Mucosa of gallbladder (tissue), 1 donor: ENCODE measurements around the gene DNAAF2. TPM values are rescaled to one million over a fixed set of nuclear protein-coding genes. Genes with fewer than 3 reads are reported as not detected.
"Not testable (repeated sequence)": the region's sequence is repeated elsewhere in the genome, so short reads cannot be mapped to it uniquely, and the experiment has no call there.

ENCODE experiments used
- DNase-seq: peaks from one replicate; pipeline ENCODE4 v3.0.0-alpha.2; 2020; ENCODE audit warnings: low spot score
- total RNA-seq: library from RNA; stranded (reverse); gene quantifications from one replicate; pipeline ENCODE4 v1.2.1, GENCODE V29; 2021
- donor health status: DM: no; HTN: no; CAD: no.

The DNAAF2 gene
- total RNA-seq, 1 donor from 2014 or later: 8.4 TPM

DNA sequence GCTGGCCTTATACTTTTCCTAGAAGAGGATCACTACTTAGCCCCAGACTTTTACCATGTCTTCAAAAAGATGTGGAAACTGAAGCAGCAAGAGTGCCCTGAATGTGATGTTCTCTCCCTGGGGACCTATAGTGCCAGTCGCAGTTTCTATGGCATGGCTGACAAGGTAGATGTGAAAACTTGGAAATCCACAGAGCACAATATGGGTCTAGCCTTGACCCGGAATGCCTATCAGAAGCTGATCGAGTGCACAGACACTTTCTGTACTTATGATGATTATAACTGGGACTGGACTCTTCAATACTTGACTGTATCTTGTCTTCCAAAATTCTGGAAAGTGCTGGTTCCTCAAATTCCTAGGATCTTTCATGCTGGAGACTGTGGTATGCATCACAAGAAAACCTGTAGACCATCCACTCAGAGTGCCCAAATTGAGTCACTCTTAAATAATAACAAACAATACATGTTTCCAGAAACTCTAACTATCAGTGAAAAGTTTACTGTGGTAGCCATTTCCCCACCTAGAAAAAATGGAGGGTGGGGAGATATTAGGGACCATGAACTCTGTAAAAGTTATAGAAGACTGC, 12.9 kb downstream of the DNAAF2 start:
- DNase-seq: no peak

DNA sequence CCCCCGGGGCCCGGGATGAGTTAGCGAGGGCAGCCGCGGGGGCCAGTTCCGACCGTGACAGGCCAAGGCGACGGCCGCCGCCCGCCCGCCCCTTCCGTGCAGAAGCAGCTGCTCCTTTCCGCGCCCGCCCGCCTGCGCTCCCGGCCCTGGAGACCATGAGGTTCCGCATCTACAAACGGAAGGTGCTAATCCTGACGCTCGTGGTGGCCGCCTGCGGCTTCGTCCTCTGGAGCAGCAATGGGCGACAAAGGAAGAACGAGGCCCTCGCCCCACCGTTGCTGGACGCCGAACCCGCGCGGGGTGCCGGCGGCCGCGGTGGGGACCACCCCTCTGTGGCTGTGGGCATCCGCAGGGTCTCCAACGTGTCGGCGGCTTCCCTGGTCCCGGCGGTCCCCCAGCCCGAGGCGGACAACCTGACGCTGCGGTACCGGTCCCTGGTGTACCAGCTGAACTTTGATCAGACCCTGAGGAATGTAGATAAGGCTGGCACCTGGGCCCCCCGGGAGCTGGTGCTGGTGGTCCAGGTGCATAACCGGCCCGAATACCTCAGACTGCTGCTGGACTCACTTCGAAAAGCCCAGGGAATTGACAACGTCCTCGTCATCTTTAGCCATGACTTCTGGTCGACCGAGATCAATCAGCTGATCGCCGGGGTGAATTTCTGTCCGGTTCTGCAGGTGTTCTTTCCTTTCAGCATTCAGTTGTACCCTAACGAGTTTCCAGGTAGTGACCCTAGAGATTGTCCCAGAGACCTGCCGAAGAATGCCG, 13.7 kb downstream of the DNAAF2 start:
- peak; percentile 65 for DNase-seq

DNA sequence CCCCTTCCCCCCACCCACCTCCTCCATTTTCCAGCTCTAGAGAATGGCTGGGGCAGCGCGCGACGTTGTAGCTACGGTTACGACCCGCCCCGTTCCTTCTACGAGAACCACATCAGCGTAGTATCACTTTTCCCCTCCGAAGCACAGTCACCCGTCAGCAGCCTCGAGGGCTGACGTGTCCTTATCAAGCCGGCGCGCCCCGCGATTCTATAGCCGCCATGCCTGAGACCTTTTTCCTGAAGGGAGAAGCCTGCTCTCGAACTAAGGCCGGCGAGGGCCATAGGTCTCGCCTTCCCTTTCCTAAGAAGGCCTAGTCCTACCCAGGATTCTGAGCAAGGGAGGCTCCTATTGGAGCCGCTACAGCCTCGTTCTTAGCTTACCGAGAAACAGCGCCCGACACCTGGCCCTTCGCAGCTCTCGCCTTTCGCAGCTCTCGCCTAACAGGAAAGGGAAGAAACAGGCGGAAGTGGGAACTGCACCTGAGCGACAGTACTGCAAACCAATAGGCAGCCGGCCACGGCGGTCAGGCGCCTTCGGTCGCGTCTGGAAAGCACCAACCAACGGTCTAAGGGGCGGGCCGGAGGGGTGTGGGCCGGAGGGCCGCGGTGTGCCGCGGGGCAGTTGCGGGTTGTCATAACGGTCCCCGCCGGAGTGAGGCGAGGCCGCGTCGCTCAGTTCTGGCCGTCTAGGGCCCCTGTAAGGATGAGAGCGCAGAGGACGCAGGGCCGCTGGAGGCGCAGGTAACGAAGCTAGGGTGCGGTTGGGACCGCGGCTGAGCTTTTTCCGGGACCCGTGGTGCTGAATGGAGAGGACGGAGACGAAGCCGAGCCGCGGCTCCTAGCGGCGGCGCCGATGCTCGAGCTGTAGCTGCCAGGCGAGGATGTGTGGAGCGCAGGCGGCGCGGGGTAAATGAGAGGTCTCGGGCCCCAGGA, 14.6 kb downstream of the DNAAF2 start, which contains the start of the genes MGAT2 and RPL36AL:
TSS of gene MGAT2 (plus strand) at position 618 of the 932 bp plus-strand sequence. CDS start 470 bp downstream, outside the sequence.
TSS of gene RPL36AL (minus strand) at position 445 of the 932 bp plus-strand sequence. CDS start 1,522 bp downstream, outside the sequence.
- DNase-seq: peak; percentile 98

DNA sequence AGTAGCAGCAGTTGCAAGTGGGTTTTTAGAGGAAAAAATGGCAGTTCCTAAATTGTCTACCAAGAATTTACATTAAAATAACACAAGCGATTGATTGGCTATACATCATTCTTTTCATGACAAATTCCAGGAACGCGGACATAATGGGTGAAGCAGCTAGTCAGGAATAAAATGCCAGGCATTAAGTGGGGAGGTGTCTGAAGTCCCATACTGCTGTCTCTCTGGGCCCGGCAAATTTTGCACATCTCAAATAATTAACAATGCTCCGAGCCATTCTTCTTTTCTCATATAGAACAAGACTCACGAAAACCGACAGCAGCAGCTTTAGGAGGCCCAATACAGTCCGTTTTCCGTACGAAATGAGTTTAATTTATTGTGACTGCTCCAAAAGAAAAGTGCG, 15.3 kb downstream of the DNAAF2 start:
- DNase-seq: no peak

DNA sequence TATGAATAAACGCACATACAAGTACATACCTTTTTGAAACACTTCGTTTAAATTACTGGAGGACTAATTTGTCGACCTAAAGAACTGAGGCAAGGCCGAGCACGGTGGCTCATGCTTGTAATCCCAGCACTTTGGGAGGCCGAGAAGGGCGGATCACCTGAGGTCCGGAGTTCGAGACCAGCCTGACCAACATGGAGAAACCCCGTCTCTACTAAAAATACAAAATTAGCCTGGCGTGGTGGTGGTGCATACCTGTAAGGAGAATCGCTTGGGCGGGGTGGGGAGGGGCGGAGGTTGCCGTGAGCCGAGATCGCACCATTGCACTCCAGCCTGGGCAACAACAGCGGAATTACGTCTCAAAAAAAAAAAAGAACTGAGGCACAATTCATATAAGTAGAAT, 15.8 kb downstream of the DNAAF2 start:
- DNase-seq: not testable (repeated sequence)

DNA sequence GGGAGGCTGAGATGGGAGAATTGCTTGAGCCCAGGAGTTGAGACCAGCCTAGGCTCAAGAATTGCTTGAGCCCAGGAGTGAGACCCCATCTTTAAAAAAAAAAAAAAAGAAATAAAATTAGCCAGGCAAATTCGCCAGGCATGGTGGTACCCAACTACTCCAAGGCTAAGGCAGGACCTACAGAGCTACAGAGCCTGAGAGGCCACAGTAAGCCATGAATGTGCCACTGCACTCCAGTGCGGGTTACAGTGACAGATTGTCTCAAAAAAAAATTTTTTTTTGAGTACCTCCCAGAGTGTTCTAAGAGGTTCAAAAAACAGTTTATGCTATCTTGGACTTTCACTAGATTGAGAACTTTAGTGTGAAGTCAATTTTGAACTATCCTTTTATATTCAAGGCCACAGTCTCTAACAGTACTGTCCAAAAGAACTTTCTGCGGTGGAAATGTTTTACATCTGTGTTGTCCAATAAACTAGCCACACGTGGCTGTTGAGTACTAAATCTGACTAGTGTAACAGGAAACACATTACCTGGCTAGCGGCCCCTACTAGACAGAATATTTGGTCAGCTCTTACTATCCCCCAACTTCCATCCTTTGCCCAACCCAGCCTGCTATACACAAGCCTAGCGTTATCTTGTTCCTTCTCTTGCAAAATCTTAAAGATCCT, 17.1 kb downstream of the DNAAF2 start:
- no peak for DNase-seq

DNA sequence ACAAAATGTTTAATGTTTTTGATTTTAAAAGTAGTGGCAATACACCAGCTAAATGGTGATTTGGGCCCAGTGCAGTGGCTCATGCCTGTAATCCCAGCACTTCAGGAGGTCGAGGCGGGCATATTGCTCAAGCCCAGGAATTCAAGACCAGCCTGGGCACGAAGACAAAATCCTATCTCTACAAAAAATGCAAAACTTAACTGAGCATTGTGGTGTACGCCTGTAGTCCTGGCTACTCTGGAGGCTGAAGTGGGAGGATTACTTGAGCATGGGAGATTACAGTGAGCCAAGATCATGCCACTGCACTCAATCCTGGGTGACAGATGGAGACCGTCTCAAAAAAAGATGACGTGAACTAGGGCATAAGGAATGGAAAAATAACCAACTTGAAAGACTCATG, 19.3 kb downstream of the DNAAF2 start:
- DNase-seq: no peak

DNA sequence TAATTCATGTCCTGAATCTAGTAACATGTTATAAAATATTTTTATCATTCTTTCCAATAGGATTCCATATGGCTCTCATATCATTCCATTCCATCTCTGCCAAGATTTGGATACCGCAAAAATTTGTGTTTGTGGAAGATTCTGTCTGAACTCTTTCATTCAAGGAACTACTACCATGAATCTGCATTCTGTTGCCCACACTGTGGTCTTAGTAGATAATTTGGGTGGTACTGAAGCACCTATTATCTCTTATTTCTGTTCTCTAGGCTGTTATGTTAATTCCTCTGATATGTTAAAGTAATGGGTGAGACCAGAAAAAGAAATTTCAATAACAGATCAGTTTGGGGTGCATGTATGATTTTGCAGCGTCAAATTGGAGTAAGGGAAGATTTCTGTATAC, 20.8 kb downstream of the DNAAF2 start:
- DNase-seq: no peak

DNA sequence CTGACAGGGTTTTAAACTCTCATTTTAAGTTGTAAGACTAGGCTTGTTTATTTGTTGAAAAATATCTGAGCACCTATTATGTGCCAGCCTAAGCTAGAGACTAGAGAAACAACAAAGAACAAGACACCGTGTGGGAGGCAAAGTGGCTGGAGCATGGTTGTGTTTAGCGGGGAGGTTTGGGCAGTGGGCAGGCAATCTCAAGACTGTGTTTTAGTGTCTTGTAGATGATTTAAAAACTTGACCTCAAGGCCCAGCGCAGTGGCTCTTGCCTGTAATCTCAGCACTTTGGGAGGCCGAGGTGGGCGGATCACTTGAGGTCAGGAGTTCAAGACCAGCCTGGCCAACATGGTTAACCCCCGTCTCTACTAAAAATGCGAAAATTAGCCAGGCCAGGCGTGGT, 22.4 kb downstream of the DNAAF2 start:
- no peak for DNase-seq

DNA sequence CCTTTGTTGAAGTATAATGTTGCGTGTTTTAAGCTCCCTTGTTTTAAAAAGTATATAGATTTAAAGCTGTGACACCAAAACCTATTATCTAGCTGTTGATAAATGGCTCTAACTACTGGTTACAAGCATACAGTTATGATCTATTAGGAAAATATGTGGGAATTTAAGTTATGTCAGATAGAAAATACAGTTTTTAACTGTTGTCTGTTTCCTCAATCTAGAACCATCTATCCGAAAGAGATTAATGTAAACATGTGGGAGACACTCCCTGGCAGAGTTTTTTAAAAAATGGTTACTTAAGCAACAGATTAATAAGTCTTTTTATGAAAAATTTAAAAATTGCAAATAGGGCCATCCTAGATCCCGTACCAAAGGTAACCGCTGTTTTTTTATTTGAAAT, 22.8 kb downstream of the DNAAF2 start:
- no peak for DNase-seq

DNA sequence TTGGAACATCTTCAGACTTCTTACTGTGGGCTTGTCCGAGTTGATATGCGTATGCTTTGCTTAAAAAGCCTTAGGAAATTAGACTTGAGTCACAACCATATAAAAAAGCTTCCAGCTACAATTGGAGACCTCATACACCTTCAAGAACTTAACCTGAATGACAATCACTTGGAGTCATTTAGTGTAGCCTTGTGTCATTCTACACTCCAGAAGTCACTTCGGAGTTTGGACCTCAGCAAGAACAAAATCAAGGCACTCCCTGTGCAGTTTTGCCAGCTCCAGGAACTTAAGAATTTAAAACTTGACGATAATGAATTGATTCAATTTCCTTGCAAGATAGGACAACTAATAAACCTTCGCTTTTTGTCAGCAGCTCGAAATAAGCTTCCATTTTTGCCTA, 27.5 kb downstream of the DNAAF2 start:
- no peak for DNase-seq

DNA sequence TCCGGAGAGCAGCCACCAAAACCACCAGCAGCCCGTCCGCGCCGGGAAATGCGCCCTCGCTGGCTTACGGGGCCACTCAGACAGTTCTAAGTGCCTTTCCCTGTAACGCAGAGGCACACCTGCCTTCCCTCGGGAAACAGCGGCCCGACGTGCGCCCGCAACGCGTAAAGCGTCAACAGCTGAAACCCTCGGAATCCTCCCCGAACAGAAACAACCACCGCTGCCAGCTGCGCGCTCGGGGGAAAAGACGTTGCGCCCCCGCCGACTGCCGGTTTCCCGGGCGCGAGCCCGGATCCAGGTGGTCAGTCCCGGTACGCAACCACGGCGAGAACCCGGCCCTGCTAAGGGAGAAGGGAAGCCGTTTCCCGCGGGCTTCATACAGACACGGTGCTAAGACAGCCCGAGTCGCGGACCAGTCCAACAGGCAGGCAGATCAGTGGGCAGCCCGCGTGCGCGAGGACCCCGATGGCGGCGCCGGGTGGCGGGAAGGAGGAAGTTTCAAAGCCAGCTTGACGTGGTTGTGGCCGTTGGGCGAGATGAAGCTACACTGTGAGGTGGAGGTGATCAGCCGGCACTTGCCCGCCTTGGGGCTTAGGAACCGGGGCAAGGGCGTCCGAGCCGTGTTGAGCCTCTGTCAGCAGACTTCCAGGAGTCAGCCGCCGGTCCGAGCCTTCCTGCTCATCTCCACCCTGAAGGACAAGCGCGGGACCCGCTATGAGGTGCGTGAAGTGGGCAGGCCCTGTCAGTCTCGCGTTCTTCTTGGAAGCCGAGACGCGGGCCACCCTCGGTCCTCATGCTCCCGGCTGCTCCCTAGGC, 36.4 kb downstream of the DNAAF2 start, which contains the start of gene LRR1:
TSS of gene LRR1 (plus strand) at position 456 of the 816 bp plus-strand sequence. CDS start at position 537, 81 bp downstream.
- peak; percentile 88 for DNase-seq

DNA sequence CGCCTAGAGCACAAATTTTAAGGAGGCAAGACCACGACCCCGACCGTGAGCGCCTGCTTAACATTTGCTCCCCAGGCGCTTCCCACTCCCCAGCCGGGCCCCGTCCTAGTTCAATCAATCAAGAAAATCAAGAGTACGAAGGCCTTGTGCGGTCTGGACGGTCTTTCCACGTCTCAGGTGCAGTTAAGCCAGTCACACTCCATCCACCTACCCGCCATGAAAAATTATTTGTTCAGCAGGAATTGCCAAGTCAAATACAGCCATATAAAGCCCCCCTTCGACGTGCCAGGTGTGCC, 36.9 kb downstream of the DNAAF2 start:
- DNase-seq: no peak

DNA sequence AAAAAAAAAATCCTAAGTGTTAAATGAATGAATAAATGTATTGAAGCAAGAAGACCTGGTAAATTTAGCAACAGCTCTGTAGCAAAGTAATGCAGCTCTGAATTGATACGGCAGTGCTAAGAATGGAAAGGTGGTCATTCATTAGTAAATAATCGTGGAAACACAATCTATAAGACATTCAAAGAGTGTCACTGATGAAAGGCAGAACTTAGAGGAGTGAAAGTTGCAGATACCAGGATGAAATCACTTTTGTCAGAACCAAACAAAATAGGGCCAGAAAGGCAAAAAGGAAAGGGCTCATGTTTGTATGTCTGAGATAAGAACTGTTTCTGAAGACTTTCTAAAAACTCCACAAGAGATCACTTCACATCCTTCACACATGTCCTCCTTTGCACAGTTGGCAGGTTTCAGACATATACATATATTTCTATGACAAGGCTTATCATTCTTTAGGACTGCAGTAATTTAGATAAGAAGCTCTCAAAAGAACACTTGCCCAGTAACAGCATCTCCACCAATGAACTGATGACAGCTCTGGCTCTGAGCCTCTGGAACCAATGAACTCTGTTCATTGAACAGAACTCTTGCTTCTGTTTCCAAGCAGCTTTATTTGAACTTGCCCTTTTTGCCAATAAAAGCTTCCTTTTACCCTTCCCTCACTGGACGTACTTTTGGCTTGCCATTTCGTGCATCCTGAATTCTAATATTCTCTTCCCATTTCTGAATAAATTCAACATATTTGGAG, 40.5 kb downstream of the DNAAF2 start:
- no peak for DNase-seq

DNA sequence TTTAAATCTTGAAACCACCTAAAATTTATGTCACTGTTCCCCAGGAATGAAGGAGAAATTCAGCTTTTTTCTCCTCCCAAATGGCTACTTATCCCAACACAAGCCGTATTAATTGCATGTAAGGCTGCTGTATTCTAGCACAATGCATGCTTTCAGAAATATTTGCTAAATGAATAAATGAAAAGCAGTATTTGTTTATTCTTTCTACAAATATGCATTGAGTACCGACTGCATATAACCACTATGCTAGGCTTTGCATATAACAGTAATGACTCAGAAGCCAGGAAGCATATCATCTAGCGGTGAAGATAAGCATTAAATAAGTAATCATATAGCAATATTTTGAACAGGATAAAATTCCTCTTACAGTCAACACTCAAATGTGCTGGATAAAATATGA, 42.0 kb downstream of the DNAAF2 start:
- no peak for DNase-seq

DNA sequence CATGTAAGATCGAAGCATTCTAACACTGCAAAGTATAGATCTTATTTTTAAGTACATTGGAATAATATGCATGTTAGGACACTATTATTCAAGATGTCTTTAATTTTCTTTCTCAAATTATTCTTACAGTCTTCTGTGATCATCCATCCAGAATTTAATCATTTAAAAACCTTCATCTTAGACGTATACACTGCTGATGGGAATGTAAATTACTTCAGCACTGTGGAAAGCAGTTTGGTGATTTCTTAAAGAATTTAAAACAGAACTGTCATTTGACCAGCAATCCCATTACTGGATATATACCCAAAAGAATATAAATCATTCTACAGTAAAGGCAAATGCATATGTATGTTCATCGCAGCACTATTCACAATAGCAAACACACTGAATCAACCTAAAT, 45.7 kb downstream of the DNAAF2 start:
- DNase-seq: no peak

DNA sequence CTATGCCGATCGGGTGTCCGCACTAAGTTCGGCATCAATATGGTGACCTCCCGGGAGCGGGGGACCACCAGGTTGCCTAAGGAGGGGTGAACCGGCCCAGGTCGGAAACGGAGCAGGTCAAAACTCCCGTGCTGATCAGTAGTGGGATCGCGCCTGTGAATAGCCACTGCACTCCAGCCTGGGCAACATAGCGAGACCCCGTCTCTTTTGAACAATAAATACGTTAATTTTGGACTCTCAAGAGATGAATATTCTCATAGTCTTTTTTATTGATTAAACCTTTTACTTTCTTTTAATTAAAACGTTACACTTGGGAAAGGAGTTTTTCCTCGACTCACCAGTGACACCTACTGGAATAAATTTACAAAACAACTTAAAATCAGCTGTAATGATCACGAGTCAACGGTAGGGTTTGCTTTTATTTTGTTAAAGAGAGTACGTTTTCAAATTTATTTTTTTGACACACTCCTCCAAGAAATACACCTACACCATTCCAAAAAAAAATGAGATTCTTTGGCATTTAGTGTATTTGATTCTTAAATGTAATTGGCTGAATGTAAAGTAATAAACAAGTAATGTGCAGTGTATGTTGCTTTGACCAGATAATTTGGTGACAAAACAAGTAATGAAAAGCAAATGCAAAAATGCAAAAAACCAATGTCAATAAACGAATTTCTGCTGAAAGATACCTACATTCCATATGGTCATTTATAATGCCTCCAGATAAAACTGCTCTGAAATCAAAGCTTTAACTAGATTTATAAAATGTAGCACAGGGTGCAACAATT, 48.2 kb downstream of the DNAAF2 start:
- peak; percentile 27 for DNase-seq

DNA sequence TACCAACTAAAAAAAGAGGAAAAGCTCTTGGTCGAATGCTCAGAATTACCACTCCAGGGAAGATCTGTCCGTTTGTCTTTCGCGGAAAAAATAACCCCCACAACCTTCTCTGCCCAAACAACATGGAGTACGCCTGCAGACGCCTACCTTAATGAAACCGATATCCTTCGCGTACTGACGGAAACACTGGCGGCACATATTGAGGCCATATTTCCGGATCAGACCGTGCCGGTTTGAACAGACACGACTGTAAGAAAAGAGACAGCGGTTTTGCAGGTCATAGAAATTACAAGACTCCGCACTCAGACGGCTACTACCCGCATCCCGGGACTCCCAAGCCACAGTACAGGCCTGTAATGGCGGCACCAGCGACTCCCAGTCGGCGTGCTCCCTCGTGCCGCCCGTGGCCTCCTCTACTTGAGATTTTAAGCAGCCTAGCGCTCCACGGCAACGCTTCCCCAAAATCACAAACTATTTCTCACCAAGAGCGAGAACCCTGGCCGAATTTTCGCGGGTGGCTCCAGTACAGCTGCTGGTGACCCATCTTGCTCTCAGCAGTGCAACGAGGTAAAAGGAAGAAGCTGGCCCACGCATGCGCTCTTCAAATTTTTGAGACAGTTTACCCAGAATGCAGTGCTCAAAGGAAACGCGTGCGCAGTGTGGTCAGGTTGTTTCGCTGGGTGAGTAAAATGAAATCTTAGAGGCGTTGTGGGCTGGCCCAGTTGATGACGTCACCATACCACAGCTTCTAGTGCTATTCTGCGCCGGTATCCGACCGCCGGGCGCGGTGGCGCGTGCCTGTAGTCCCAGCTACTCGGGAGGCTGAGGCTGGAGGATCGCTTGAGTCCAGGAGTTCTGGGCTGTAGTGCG, 49.0 kb downstream of the DNAAF2 start, which contains the start of gene RPS29:
TSS of gene RPS29 (minus strand) at position 578 of the 870 bp plus-strand sequence. CDS start at position 544, 34 bp downstream.
- peak; percentile 99 for DNase-seq
